Liver (tissue), 3 donors: ENCODE results near the gene SMIM21.

Experiments used
- EGR1 ChIP-seq, 2 donors: IDR thresholded peaks; 2 replicates each; pipeline ENCODE4 v1.6.1; 2016 to 2018; ENCODE audit warnings: antibody characterized with exemption in 2 of 2, low read depth in 2 of 2
- GABPA ChIP-seq, 2 donors: IDR thresholded peaks in 1 of 2; conservative IDR thresholded peaks in 1 of 2; 2 replicates each; pipeline ENCODE4 v1.6.1; 2016; ENCODE audit warnings: antibody characterized with exemption in 2 of 2, mild to moderate bottlenecking in 1 of 2, moderate library complexity in 1 of 2
- HNF4A ChIP-seq, 2 donors: conservative IDR thresholded peaks; 2 replicates each; pipeline ENCODE4 v1.6.1; 2016; ENCODE audit warnings: antibody characterized with exemption in 2 of 2, mild to moderate bottlenecking in 2 of 2
- JUND ChIP-seq, 2 donors: IDR thresholded peaks; 2 replicates each; pipeline ENCODE4 v1.6.1; 2016; ENCODE audit warnings: antibody characterized with exemption in 2 of 2
- RAD21 ChIP-seq, 2 donors: IDR thresholded peaks; 2 replicates each; pipeline ENCODE4 v1.6.1; 2016; ENCODE audit warnings: antibody characterized with exemption in 2 of 2, mild to moderate bottlenecking in 2 of 2
- RXRA ChIP-seq, 2 donors: IDR thresholded peaks; 2 replicates each; pipeline ENCODE4 v1.6.1; 2017 to 2018; ENCODE audit warnings: antibody characterized with exemption in 2 of 2, mild to moderate bottlenecking in 1 of 2
- TAF1 ChIP-seq: conservative IDR thresholded peaks from 2 replicates; pipeline ENCODE4 v1.6.1; 2016; ENCODE audit warnings: antibody characterized with exemption, mild to moderate bottlenecking
- YY1 ChIP-seq: IDR thresholded peaks from 2 replicates; pipeline ENCODE4 v1.6.1; 2016; ENCODE audit warnings: antibody characterized with exemption, mild to moderate bottlenecking
- TF ChIP-seq, protein P1 (sequence below): fragments of 150-350 bp; IDR thresholded peaks from 2 replicates; pipeline ENCODE4 v1.5.1; 2017; ENCODE audit warnings: improper control_type of control experiment, low read depth, low read length; ENCODE audit not compliant: missing input control
- TF ChIP-seq, protein P2 (sequence below): IDR thresholded peaks from 2 replicates; pipeline ENCODE4 v1.6.1; 2016; ENCODE audit warnings: antibody characterized with exemption
- TF ChIP-seq, protein P3 (sequence below): IDR thresholded peaks from 2 replicates; pipeline ENCODE4 v1.6.1; 2016; ENCODE audit warnings: antibody characterized with exemption
- TF ChIP-seq, protein P4 (sequence below): IDR thresholded peaks from 2 replicates; pipeline ENCODE4 v1.6.1; 2016; ENCODE audit warnings: antibody characterized with exemption, mild to moderate bottlenecking
- donor health status: healthy.
- donor health status: healthy.

DNA sequence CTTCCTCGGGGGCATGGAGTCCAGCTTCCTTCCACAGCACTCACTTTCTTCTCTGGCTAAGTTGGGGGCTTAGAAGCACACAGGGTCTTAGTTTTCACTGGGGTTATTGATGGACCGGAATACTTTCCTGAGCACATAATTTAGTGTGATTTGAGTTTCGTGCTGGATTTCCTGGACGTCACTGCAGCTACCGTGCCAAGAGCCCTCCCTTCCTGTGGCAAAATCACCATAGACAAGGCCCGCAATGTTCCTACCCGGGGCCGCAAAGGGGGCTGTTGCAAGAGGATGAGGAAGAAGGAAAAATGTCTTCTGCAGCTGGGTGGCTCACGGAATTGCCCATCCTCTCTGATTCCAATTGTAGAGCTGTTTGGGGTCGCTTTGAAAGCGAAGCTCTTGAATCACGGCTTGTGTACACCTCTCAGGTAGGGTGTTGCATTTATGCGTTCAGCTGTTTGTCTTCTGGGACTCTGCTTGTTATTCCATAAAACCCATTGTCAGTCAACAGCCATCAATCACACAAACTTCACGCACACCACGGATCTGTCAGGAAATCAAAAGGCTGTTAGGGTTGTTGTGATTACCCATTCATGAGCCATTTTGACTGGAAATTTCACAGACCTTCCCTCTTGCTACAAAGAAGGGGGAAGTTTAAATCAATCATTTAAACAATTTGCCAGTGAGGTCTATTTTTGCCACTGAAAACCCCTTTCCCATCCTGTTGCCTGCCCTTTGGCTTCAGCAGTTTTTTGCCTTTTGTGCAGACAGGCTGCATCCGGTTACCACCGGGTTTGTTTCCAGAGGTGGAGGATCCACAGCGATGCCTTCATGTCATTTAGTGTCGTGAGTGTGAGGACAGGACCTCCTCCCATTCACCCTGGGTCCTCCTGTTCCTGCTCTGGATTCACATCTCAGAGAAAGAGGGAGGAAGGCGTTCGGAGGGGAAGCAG, 36.0 kb downstream of the SMIM21 start:
- TF ChIP-seq, protein P1, sequence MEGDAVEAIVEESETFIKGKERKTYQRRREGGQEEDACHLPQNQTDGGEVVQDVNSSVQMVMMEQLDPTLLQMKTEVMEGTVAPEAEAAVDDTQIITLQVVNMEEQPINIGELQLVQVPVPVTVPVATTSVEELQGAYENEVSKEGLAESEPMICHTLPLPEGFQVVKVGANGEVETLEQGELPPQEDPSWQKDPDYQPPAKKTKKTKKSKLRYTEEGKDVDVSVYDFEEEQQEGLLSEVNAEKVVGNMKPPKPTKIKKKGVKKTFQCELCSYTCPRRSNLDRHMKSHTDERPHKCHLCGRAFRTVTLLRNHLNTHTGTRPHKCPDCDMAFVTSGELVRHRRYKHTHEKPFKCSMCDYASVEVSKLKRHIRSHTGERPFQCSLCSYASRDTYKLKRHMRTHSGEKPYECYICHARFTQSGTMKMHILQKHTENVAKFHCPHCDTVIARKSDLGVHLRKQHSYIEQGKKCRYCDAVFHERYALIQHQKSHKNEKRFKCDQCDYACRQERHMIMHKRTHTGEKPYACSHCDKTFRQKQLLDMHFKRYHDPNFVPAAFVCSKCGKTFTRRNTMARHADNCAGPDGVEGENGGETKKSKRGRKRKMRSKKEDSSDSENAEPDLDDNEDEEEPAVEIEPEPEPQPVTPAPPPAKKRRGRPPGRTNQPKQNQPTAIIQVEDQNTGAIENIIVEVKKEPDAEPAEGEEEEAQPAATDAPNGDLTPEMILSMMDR = no peak
- TF ChIP-seq GABPA (IDR thresholded peaks at IDR 0.05 in 1 of 2, conservative IDR thresholded peaks at IDR 0.05 in 1 of 2) = no peak
- no peak for TF ChIP-seq YY1
- TF ChIP-seq, protein P2, sequence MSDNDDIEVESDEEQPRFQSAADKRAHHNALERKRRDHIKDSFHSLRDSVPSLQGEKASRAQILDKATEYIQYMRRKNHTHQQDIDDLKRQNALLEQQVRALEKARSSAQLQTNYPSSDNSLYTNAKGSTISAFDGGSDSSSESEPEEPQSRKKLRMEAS = no peak
- TF ChIP-seq RAD21 (IDR thresholded peaks at IDR 0.05) = no peak
- TF ChIP-seq TAF1 = no peak
- no peak for TF ChIP-seq JUND (IDR thresholded peaks at IDR 0.05)
- TF ChIP-seq, protein P3, sequence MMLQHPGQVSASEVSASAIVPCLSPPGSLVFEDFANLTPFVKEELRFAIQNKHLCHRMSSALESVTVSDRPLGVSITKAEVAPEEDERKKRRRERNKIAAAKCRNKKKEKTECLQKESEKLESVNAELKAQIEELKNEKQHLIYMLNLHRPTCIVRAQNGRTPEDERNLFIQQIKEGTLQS = no peak
- TF ChIP-seq, protein P4, sequence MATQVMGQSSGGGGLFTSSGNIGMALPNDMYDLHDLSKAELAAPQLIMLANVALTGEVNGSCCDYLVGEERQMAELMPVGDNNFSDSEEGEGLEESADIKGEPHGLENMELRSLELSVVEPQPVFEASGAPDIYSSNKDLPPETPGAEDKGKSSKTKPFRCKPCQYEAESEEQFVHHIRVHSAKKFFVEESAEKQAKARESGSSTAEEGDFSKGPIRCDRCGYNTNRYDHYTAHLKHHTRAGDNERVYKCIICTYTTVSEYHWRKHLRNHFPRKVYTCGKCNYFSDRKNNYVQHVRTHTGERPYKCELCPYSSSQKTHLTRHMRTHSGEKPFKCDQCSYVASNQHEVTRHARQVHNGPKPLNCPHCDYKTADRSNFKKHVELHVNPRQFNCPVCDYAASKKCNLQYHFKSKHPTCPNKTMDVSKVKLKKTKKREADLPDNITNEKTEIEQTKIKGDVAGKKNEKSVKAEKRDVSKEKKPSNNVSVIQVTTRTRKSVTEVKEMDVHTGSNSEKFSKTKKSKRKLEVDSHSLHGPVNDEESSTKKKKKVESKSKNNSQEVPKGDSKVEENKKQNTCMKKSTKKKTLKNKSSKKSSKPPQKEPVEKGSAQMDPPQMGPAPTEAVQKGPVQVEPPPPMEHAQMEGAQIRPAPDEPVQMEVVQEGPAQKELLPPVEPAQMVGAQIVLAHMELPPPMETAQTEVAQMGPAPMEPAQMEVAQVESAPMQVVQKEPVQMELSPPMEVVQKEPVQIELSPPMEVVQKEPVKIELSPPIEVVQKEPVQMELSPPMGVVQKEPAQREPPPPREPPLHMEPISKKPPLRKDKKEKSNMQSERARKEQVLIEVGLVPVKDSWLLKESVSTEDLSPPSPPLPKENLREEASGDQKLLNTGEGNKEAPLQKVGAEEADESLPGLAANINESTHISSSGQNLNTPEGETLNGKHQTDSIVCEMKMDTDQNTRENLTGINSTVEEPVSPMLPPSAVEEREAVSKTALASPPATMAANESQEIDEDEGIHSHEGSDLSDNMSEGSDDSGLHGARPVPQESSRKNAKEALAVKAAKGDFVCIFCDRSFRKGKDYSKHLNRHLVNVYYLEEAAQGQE = no peak
- TF ChIP-seq HNF4A (conservative IDR thresholded peaks at IDR 0.05) = no peak
- no peak for TF ChIP-seq EGR1 (IDR thresholded peaks at IDR 0.05; ENCODE audit: low read depth in 2 of 2)
- TF ChIP-seq RXRA (IDR thresholded peaks at IDR 0.05) = no peak
